A549 (cell line): ENCODE data around the gene RBKS. TPM values are rescaled to one million over a fixed set of nuclear protein-coding genes. Genes with fewer than 3 reads are reported as not detected.

ENCODE experiments used
- ATAC-seq, 2 experiments: fragments of 200-7000 bp in 1 of 2; fragments of >200 bp in 1 of 2; cut with Nextera tagmentation in 1 of 2; cut with Tn5 transposase in 1 of 2; 3 replicates each; pipeline versions ENCODE4 v1.8.0 to v1.9.1; 2018 to 2020; ENCODE audit warnings: mild to moderate bottlenecking in 1 of 2, moderate library complexity in 1 of 2
- CTCF ChIA-PET: fragments of 300-600 bp; sonication (Branson Sonifier 250); formaldehyde crosslinking; extraction: SDS; loops from one replicate; lab custom pipeline; 2021; ENCODE audit warnings: antibody characterized with exemption, inconsistent platforms; lab: Yijun Ruan, JAX
- POLR2A ChIA-PET: fragments of 350-600 bp; formaldehyde crosslinking; extraction: SDS; loops from one replicate; lab custom pipeline; 2021; ENCODE audit warnings: antibody characterized with exemption, inconsistent platforms; lab: Yijun Ruan, JAX
- DNase-seq, 2 experiments: peaks; one replicate each; pipeline versions ENCODE4 v3.0.0 to v3.0.0-alpha.2; 2011 to 2016; ENCODE audit warnings: low read depth in 1 of 2, low spot score in 1 of 2
- FAIRE-seq: peaks from 2 replicates; lab custom pipeline; 2011; peaks lifted over from hg19 to GRCh38; lab: Jason Lieb, UNC
- H3K27ac ChIP-seq, 2 experiments: fragments of >200 bp; sonication (Bioruptor Twin); formaldehyde crosslinking; 3 replicates each; pipeline ENCODE4 v1.5.1; 2016 to 2017
- H3K4me1 ChIP-seq: fragments of >200 bp; sonication (Bioruptor Twin); formaldehyde crosslinking; 3 replicates; pipeline ENCODE4 v1.6.1; 2016
- H3K4me2 ChIP-seq: fragments of >200 bp; sonication (Bioruptor Twin); formaldehyde crosslinking; 3 replicates; pipeline ENCODE4 v1.6.1; 2016
- H3K4me3 ChIP-seq: fragments of >200 bp; sonication (Bioruptor Twin); formaldehyde crosslinking; 3 replicates; pipeline ENCODE4 v1.5.1; 2016
- H3K9me3 ChIP-seq: fragments of >200 bp; sonication (Bioruptor Twin); formaldehyde crosslinking; 3 replicates; pipeline ENCODE4 v1.6.1; 2016
- CBX2 ChIP-seq: fragments of 200-600 bp; sonication (generic); IDR thresholded peaks from 2 replicates; pipeline ENCODE4 v1.6.1; 2016; ENCODE audit warnings: low read depth, mild to moderate bottlenecking, borderline replicate concordance
- CBX8 ChIP-seq: fragments of 200-600 bp; sonication (generic); IDR thresholded peaks from 2 replicates; pipeline ENCODE4 v1.6.1; 2016
- CEBPB ChIP-seq, 2 experiments: fragments of >200 bp in 1 of 2; sonication (Bioruptor Twin) in 1 of 2; formaldehyde crosslinking in 1 of 2; IDR thresholded peaks; 2 replicates each; pipeline ENCODE4 v1.6.1; 2012 to 2016
- CHD2 ChIP-seq: fragments of 150-350 bp; IDR thresholded peaks from 2 replicates; pipeline ENCODE4 v1.6.1; 2014; ENCODE audit warnings: low read length; ENCODE audit not compliant: partially characterized antibody
- EHMT2 ChIP-seq: fragments of 200-600 bp; sonication (generic); IDR thresholded peaks from 2 replicates; pipeline ENCODE4 v1.6.1; 2016; ENCODE audit warnings: antibody characterized with exemption, low read depth, mild to moderate bottlenecking, moderate library complexity
- FOSB ChIP-seq: fragments of 250-450 bp; sonication (Bioruptor Pico); IDR thresholded peaks from 2 replicates; pipeline ENCODE4 v1.5.0; 2020; ENCODE audit warnings: mild to moderate bottlenecking, moderate library complexity
- GATA3 ChIP-seq: IDR thresholded peaks from 2 replicates; pipeline ENCODE4 v1.6.1; 2012; ENCODE audit warnings: borderline replicate concordance
- HOXB13 ChIP-seq: fragments of 250-450 bp; sonication (Bioruptor Pico); IDR thresholded peaks from 2 replicates; pipeline ENCODE4 v1.5.0; 2020; ENCODE audit warnings: low read depth, mild to moderate bottlenecking, moderate library complexity
- HOXB5 ChIP-seq: fragments of 250-450 bp; sonication (Bioruptor Pico); IDR thresholded peaks from 2 replicates; pipeline ENCODE4 v1.5.0; 2020; ENCODE audit warnings: mild to moderate bottlenecking, moderate library complexity
- JUN ChIP-seq, 2 experiments: fragments of >200 bp; sonication (Bioruptor Twin); formaldehyde crosslinking; IDR thresholded peaks; 2 replicates in 1 of 2; 3 replicates in 1 of 2; pipeline ENCODE4 v1.6.1; 2016 to 2017
- JUNB ChIP-seq: fragments of >200 bp; sonication (Bioruptor Twin); formaldehyde crosslinking; IDR thresholded peaks from 2 replicates; pipeline ENCODE4 v1.6.1; 2016
- KDM1A ChIP-seq: fragments of 200-600 bp; sonication (generic); IDR thresholded peaks from 2 replicates; pipeline ENCODE4 v1.6.1; 2016; ENCODE audit warnings: low read depth, mild to moderate bottlenecking
- KDM5A ChIP-seq: fragments of 200-600 bp; sonication (generic); IDR thresholded peaks from 2 replicates; pipeline ENCODE4 v1.6.1; 2016; ENCODE audit warnings: antibody characterized with exemption, mild to moderate bottlenecking
- MAFK ChIP-seq: fragments of 450-650 bp; IDR thresholded peaks from 2 replicates; pipeline ENCODE4 v1.6.1; 2014; ENCODE audit not compliant: partially characterized antibody
- NPAS2 ChIP-seq: fragments of 250-450 bp; sonication (Bioruptor Pico); IDR thresholded peaks from 2 replicates; pipeline ENCODE4 v1.8.0; 2022; ENCODE audit warnings: mild to moderate bottlenecking, moderate library complexity, borderline replicate concordance
- PHF8 ChIP-seq: fragments of 200-600 bp; sonication (generic); IDR thresholded peaks from 2 replicates; pipeline ENCODE4 v1.6.1; 2016; ENCODE audit warnings: low read depth, mild to moderate bottlenecking, antibody characterized with exemption, moderate library complexity, borderline replicate concordance
- RNF2 ChIP-seq: fragments of 200-600 bp; sonication (generic); IDR thresholded peaks from 2 replicates; pipeline ENCODE4 v1.6.1; 2016; ENCODE audit warnings: low read depth, mild to moderate bottlenecking, antibody characterized with exemption, moderate library complexity, borderline replicate concordance
- SREBF2 ChIP-seq: fragments of 450-650 bp; IDR thresholded peaks from 2 replicates; pipeline ENCODE4 v1.6.1; 2014; ENCODE audit warnings: mild to moderate bottlenecking, moderate library complexity
- TP53 ChIP-seq: fragments of 250-450 bp; sonication (Bioruptor Pico); IDR thresholded peaks from 2 replicates; pipeline ENCODE4 v1.5.0; 2021; ENCODE audit warnings: mild to moderate bottlenecking, moderate library complexity
- WGBS: methylation state at CpG from one replicate; pipeline ENCODE4 v1.1.6; 2017; ENCODE audit errors: missing lambda C conversion rate; 5-methylcytosine and 5-hydroxymethylcytosine counted together
- polyA plus RNA-seq, 4 experiments: library from polyadenylated mRNA; depleted of rRNA in 3 of 4; stranded (reverse); fragments of >200 nt; fragmentation: RNase III in 1 of 4; extraction: RNeasy Plus Mini Kit Qiagen cat#74134 plus additional on column Dnase treatment in 1 of 4; gene quantifications; 2 replicates in 3 of 4; 3 replicates in 1 of 4; pipeline ENCODE4 v1.2.3, GENCODE V29; 2011 to 2017
- TF ChIP-seq, protein P1 (sequence below): fragments of >200 bp; sonication (Bioruptor Twin); formaldehyde crosslinking; IDR thresholded peaks from 3 replicates; pipeline ENCODE4 v1.6.1; 2016
- TF ChIP-seq, protein P2 (sequence below): fragments of 250-450 bp; sonication (Bioruptor Pico); IDR thresholded peaks from 2 replicates; pipeline ENCODE4 v1.5.0; 2021; ENCODE audit warnings: mild to moderate bottlenecking, moderate library complexity, borderline replicate concordance
- TF ChIP-seq, protein P3 (sequence below): IDR thresholded peaks from 2 replicates; pipeline ENCODE4 v1.6.1; 2012; ENCODE audit warnings: low read depth, borderline replicate concordance
- TF ChIP-seq, protein P4 (sequence below): IDR thresholded peaks from 2 replicates; pipeline ENCODE4 v1.6.1; 2012
- TF ChIP-seq, protein P5 (sequence below): IDR thresholded peaks from 2 replicates; pipeline ENCODE4 v1.6.1; 2012
- TF ChIP-seq, protein P6 (sequence below): fragments of >200 bp; sonication (Bioruptor Twin); formaldehyde crosslinking; IDR thresholded peaks from 2 replicates; pipeline ENCODE4 v1.6.1; 2016

RBKS gene
- polyA plus RNA-seq, 2 of the 4 experiments (the other 2 are of a cell fraction): 7.6 to 8.5 TPM

DNA sequence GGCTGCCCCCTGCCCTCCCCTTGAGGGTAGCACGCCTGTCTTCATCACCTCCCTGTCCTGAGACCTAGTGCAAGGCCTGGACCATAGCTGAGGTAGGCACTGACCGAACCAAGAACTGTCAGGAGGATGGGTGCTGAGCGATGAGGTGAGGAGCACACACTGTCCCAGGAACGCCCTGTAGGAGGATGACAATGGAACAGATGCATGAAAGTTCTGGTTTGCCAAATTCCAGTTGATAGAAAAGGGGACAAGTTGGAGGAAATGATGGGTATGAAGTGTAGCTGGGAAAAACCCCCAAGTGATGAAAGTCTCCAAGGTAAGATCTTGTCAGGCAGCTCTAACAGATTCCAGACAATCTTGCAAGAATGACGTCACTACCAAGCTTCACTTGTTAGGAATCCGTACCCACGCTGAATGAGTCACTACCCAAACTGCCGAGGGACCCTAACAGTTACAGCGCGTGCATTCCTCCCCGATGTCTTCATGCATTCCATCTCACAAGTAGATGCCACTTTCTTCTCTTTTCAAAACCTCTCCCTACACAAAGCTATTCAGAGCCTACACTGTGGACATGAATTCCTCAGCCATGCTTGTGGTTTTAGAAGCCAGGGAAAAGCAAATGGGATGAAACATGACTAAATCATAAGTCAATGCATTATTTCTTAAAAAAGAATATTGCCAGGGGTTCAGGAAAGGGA, 91.1 kb downstream of the RBKS start (continued):
- TF ChIP-seq, protein P1, sequence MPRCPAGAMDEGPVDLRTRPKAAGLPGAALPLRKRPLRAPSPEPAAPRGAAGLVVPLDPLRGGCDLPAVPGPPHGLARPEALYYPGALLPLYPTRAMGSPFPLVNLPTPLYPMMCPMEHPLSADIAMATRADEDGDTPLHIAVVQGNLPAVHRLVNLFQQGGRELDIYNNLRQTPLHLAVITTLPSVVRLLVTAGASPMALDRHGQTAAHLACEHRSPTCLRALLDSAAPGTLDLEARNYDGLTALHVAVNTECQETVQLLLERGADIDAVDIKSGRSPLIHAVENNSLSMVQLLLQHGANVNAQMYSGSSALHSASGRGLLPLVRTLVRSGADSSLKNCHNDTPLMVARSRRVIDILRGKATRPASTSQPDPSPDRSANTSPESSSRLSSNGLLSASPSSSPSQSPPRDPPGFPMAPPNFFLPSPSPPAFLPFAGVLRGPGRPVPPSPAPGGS: peak; percentile 95
- peak; percentile 99 for TF ChIP-seq JUNB
- peak; percentile 66 to 94 for TF ChIP-seq CEBPB (IDR thresholded peaks at IDR 0.05)

DNA sequence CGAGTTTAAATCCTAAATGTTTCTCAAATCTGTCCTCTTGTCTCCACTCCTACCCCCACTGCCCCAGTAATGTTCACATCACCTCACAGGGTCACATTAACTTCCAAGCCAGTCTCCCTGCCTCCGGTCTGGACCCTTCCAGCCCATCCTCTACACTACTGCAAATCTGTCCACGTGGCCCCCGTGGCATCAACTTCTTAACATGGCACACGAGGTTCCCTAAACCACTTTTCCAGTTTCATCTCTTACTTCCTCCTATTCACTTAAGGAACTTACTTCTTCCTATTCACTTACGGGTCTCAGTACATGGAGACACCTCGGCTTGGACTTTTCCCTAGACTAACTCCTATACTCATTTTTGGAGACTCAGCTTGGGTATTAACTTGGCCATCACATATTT, 91.7 kb downstream of the RBKS start:
- TF ChIP-seq CBX8 (no peak), CBX2 (no peak), CEBPB (IDR thresholded peaks at IDR 0.05) (no peak), NPAS2 (CRISPR knock-in tag) (no peak), JUN (IDR thresholded peaks at IDR 0.05) (no peak), SREBF2 (no peak), EHMT2 (no peak), TP53 (CRISPR knock-in tag) (no peak), CHD2 (no peak), RNF2 (no peak), FOSB (CRISPR knock-in tag) (peak; percentile 72; the same call in 1 of the 2 replicates), KDM5A (no peak), MAFK (no peak), PHF8 (no peak), HOXB13 (CRISPR knock-in tag) (peak; percentile 85; the same call in 1 of the 2 replicates), HOXB5 (CRISPR knock-in tag) (0 out of 2 replicates have a peak, but pooled peaks have one; percentile 63), GATA3 (no peak), KDM1A (no peak)
- TF ChIP-seq, protein P2, sequence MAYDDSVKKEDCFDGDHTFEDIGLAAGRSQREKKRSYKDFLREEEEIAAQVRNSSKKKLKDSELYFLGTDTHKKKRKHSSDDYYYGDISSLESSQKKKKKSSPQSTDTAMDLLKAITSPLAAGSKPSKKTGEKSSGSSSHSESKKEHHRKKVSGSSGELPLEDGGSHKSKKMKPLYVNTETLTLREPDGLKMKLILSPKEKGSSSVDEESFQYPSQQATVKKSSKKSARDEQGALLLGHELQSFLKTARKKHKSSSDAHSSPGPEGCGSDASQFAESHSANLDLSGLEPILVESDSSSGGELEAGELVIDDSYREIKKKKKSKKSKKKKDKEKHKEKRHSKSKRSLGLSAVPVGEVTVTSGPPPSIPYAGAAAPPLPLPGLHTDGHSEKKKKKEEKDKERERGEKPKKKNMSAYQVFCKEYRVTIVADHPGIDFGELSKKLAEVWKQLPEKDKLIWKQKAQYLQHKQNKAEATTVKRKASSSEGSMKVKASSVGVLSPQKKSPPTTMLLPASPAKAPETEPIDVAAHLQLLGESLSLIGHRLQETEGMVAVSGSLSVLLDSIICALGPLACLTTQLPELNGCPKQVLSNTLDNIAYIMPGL (CRISPR knock-in tag): no peak
- TF ChIP-seq, protein P3, sequence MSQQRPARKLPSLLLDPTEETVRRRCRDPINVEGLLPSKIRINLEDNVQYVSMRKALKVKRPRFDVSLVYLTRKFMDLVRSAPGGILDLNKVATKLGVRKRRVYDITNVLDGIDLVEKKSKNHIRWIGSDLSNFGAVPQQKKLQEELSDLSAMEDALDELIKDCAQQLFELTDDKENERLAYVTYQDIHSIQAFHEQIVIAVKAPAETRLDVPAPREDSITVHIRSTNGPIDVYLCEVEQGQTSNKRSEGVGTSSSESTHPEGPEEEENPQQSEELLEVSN: no peak
- TF ChIP-seq, protein P4, sequence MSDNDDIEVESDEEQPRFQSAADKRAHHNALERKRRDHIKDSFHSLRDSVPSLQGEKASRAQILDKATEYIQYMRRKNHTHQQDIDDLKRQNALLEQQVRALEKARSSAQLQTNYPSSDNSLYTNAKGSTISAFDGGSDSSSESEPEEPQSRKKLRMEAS: no peak
- TF ChIP-seq, protein P5, sequence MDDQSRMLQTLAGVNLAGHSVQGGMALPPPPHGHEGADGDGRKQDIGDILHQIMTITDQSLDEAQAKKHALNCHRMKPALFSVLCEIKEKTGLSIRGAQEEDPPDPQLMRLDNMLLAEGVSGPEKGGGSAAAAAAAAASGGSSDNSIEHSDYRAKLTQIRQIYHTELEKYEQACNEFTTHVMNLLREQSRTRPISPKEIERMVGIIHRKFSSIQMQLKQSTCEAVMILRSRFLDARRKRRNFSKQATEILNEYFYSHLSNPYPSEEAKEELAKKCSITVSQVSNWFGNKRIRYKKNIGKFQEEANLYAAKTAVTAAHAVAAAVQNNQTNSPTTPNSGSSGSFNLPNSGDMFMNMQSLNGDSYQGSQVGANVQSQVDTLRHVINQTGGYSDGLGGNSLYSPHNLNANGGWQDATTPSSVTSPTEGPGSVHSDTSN: no peak
- TF ChIP-seq, protein P6, sequence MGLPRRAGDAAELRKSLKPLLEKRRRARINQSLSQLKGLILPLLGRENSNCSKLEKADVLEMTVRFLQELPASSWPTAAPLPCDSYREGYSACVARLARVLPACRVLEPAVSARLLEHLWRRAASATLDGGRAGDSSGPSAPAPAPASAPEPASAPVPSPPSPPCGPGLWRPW: no peak
- Histone ChIP-seq H3K27ac (peak overlapping the region; percentile 89 to 97), H3K4me3 (no peak overlapping the region), H3K4me1 (peaks cover 56% of the 10 kb centered on the region), H3K4me2 (peak overlapping the region; percentile 72), H3K9me3 (no peaks in the 10 kb centered on the region)
- WGBS: 87% methylated on average over 7 of the region's 7 CpGs
- ChIA-PET CTCF (interaction anchor here (0.6 to 3.8 kb wide), 11 partner anchors 12 to 593 kb away, joined by 3 to 18 read pairs (median 4); no protein-coding TSS in a partner anchor), POLR2A (interaction anchor here (0.8 to 1.7 kb wide), 10 partner anchors 13 to 593 kb away, joined by 3 to 15 read pairs (median 4); partner anchors contain the start of genes BABAM2, MRPL33 and RBKS)
- DNase-seq (no peak), ATAC-seq (no peak), FAIRE-seq (no peak)
